DOHH2 (cell line): ENCODE data around the gene ZNF274.

ENCODE experiments used
- H3F3A ChIP-seq: fragments of 200-600 bp; sonication (generic), shearing (Covaris generic); 2 replicates; pipeline ENCODE4 v1.6.0; 2016; ENCODE audit warnings: antibody characterized with exemption, mild to moderate bottlenecking; ENCODE audit not compliant: control insufficient read depth, insufficient read depth
- H3K27ac ChIP-seq: fragments of 200-600 bp; sonication (generic); 2 replicates; pipeline ENCODE4 v1.5.1; 2014; ENCODE audit warnings: low read depth, mild to moderate bottlenecking, low read length, moderate library complexity
- H3K27me3 ChIP-seq: fragments of 200-600 bp; sonication (generic); 2 replicates; pipeline ENCODE4 v1.6.1; 2014; ENCODE audit warnings: mild to moderate bottlenecking, low read length, mixed read lengths; ENCODE audit not compliant: control insufficient read depth
- H3K36me3 ChIP-seq: fragments of 200-600 bp; sonication (generic); 2 replicates; pipeline ENCODE4 v1.6.1; 2014; ENCODE audit warnings: mild to moderate bottlenecking, low read length, moderate library complexity, mixed read lengths; ENCODE audit not compliant: control insufficient read depth
- H3K4me1 ChIP-seq: fragments of 200-600 bp; sonication (generic); 2 replicates; pipeline ENCODE4 v1.6.1; 2014; ENCODE audit warnings: mild to moderate bottlenecking, low read length, mixed read lengths; ENCODE audit not compliant: control insufficient read depth
- H3K4me2 ChIP-seq: fragments of 200-600 bp; sonication (generic); 2 replicates; pipeline ENCODE4 v1.6.0; 2014; ENCODE audit warnings: mild to moderate bottlenecking, low read length, moderate library complexity
- H3K4me3 ChIP-seq: fragments of 200-600 bp; sonication (generic); 2 replicates; pipeline ENCODE4 v1.5.1; 2014; ENCODE audit warnings: mild to moderate bottlenecking, low read length, mixed read lengths
- H3K79me2 ChIP-seq: fragments of 200-600 bp; sonication (generic); 2 replicates; pipeline ENCODE4 v1.6.1; 2014; ENCODE audit warnings: mild to moderate bottlenecking, low read length, mixed read lengths; ENCODE audit not compliant: control insufficient read depth
- H3K9me2 ChIP-seq: fragments of 200-600 bp; sonication (generic); replicated peaks from 2 replicates; pipeline ENCODE4 v1.6.1; 2014; ENCODE audit warnings: mild to moderate bottlenecking, low read length, mixed read lengths; ENCODE audit not compliant: control insufficient read depth
- H3K9me3 ChIP-seq: fragments of 200-600 bp; sonication (generic); 2 replicates; pipeline ENCODE4 v1.6.1; 2014; ENCODE audit warnings: antibody characterized with exemption, low read length, mixed read lengths; ENCODE audit not compliant: control insufficient read depth, insufficient read depth
- H4K20me1 ChIP-seq: fragments of 200-600 bp; sonication (generic); 2 replicates; pipeline ENCODE4 v1.6.0; 2014; ENCODE audit warnings: low read depth, mild to moderate bottlenecking, antibody characterized with exemption, low read length, moderate library complexity; ENCODE audit not compliant: control insufficient read depth, insufficient read depth
- CTCF ChIP-seq: fragments of 200-600 bp; sonication (generic); IDR thresholded peaks from one replicate; pipeline ENCODE4 v1.5.1; 2014; ENCODE audit warnings: antibody characterized with exemption, mild to moderate bottlenecking, low read depth, low read length; ENCODE audit not compliant: poor library complexity, severe bottlenecking
- EZH2phosphoT487 ChIP-seq: fragments of 200-600 bp; sonication (generic); IDR thresholded peaks from 2 replicates; pipeline ENCODE4 v1.6.1; 2017; ENCODE audit warnings: borderline replicate concordance, mild to moderate bottlenecking, antibody characterized with exemption, low read length, moderate library complexity, mixed read lengths

The ZNF274 gene

DNA sequence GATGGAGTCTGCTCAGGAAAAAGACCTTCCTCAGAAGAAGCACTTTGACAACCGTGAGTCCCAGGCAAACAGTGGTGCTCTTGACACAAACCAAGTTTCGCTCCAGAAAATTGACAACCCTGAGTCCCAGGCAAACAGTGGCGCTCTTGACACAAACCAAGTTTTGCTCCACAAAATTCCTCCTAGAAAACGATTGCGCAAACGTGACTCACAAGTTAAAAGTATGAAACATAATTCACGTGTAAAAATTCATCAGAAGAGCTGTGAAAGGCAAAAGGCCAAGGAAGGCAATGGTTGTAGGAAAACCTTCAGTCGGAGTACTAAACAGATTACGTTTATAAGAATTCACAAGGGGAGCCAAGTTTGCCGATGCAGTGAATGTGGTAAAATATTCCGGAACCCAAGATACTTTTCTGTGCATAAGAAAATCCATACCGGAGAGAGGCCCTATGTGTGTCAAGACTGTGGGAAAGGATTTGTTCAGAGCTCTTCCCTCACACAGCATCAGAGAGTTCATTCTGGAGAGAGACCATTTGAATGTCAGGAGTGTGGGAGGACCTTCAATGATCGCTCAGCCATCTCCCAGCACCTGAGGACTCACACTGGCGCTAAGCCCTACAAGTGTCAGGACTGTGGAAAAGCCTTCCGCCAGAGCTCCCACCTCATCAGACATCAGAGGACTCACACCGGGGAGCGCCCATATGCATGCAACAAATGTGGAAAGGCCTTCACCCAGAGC is 29.6 kb downstream of the ZNF274 start:
- Histone ChIP-seq H4K20me1 (no peaks in the 10 kb centered on the region), H3K27me3 (no peaks in the 10 kb centered on the region), H3K4me1 (no peaks in the 10 kb centered on the region), H3K36me3 (peaks cover 56% of the 10 kb centered on the region), H3K4me3 (no peak overlapping the region), H3K79me2 (no peaks in the 10 kb centered on the region), H3F3A (no peaks in the 10 kb centered on the region), H3K9me3 (peaks cover 38% of the 10 kb centered on the region), H3K4me2 (no peak overlapping the region), H3K27ac (no peak overlapping the region), H3K9me2 (no peaks in the 10 kb centered on the region)
- no peak for TF ChIP-seq EZH2phosphoT487
- no peak for TF ChIP-seq CTCF

GRCh38 chr19:58213075-58213369 is 30.2 kb downstream of the ZNF274 start:
- Histone ChIP-seq H3K36me3 (peaks cover 51% of the 10 kb centered on the region), H3K27ac (no peak overlapping the region), H3K79me2 (no peaks in the 10 kb centered on the region), H4K20me1 (no peaks in the 10 kb centered on the region), H3K27me3 (no peaks in the 10 kb centered on the region), H3K4me2 (no peak overlapping the region), H3K9me3 (peaks cover 33% of the 10 kb centered on the region), H3K4me1 (no peaks in the 10 kb centered on the region), H3F3A (no peaks in the 10 kb centered on the region), H3K4me3 (no peak overlapping the region), H3K9me2 (no peaks in the 10 kb centered on the region)
- TF ChIP-seq CTCF (no peak), EZH2phosphoT487 (no peak)

DNA sequence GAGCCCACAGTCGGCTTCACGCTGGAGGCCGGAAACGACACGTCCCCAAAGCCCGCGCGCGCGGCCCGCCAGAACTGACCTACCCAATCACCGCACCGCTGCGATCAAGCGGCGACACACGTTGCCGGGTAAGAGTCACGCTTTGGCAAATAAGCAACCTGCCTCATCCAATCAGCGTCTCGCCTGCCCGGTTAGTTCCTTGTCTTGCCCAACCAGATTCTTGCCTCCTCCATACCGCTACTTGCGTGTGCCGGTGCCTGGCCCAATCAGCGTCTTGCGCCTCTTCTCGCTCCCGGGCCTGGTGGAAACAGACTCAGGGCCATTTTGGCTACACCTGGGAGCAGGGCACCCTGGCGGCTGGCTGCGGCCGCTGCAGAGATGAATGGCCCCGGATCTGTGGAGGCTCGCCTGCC is 34.2 kb downstream of the ZNF274 start:
- H3K4me2 ChIP-seq = no peak overlapping the region
- no peaks in the 10 kb centered on the region for H3K27me3 ChIP-seq
- peaks cover 19% of the 10 kb centered on the region for H3K36me3 ChIP-seq
- no peak overlapping the region for H3K4me3 ChIP-seq
- no peak overlapping the region for H3K27ac ChIP-seq
- H3K9me3 ChIP-seq = peaks cover 10% of the 10 kb centered on the region
- no peaks in the 10 kb centered on the region for H3K79me2 ChIP-seq
- H3K9me2 ChIP-seq = no peaks in the 10 kb centered on the region
- no peaks in the 10 kb centered on the region for H4K20me1 ChIP-seq
- no peaks in the 10 kb centered on the region for H3K4me1 ChIP-seq
- TF ChIP-seq CTCF = no peak
- no peak for TF ChIP-seq EZH2phosphoT487
- H3F3A ChIP-seq = no peaks in the 10 kb centered on the region
